ENCODE measurements around the gene HPS1.

DNA sequence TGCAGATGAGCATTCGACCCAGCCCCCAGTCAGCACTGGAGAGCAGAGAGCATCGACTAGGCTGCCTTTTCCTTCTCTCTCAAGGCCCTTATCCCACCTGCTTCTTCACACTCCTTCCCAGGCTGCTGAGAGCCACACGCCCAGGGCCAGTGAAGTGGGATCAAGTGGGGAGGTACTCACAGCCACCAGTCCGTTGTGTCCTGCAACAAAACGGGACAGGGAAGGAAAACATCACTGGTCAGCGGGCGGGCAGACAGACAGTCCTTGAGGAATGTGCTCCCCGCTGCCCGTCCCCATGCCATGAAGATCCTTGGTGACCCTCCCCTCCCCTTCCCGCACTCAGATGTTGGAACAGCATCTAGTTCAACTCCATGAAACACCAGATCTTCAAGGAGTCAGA, 36.0 kb downstream of the HPS1 start:
- no peak for TF ChIP-seq GATA3 (IDR thresholded peaks at IDR 0.05; ENCODE audit: low read depth, low read length)
- TF ChIP-seq GATA2 (IDR thresholded peaks at IDR 0.05; ENCODE audit: low read depth, low read length) = no peak
